Sigmoid colon (tissue), 7 donors: Measurements from ENCODE around the gene SRRM3. TPM values are rescaled to one million over a fixed set of nuclear protein-coding genes. Genes with fewer than 3 reads are reported as not detected.
"Not testable (repeated sequence)": the region's sequence is repeated elsewhere in the genome, so short reads cannot be mapped to it uniquely, and the experiment has no call there.

Experiments
- DNase-seq: peaks from one replicate; pipeline ENCODE4 v3.0.0-alpha.2; 2019
- H3K27ac ChIP-seq, 4 donors: fragments of 200-600 bp; sonication (generic); one replicate each; pipeline ENCODE4 v1.5.1; 2016 to 2019; ENCODE audit warnings: mild to moderate bottlenecking in 1 of 4
- H3K27me3 ChIP-seq, 3 donors: fragments of 200-600 bp; sonication (generic); one replicate each; pipeline ENCODE4 v1.5.1; 2019; ENCODE audit warnings: mild to moderate bottlenecking in 1 of 3
- H3K36me3 ChIP-seq, 4 donors: fragments of 200-600 bp; sonication (generic); one replicate each; pipeline ENCODE4 v1.5.1; 2016 to 2019
- H3K4me1 ChIP-seq, 4 donors: fragments of 200-600 bp; sonication (generic); one replicate each; pipeline ENCODE4 v1.5.1; 2017 to 2019
- H3K4me3 ChIP-seq, 4 donors: fragments of 200-600 bp; sonication (generic); one replicate each; pipeline ENCODE4 v1.5.1; 2017 to 2019; ENCODE audit warnings: mild to moderate bottlenecking in 2 of 4, moderate library complexity in 1 of 4
- H3K9me3 ChIP-seq, 4 donors: fragments of 200-600 bp in 3 of 4; sonication (generic) in 3 of 4; one replicate each; pipeline versions ENCODE4 v1.5.1 to v1.6.1; 2013 to 2019
- CTCF ChIP-seq, 4 experiments: fragments of 450-650 bp in 3 of 4; fragments of 200-600 bp in 1 of 4; IDR thresholded peaks; one replicate each; pipeline ENCODE4 v1.5.1; 2016 to 2019; ENCODE audit warnings: antibody characterized with exemption in 4 of 4, mild to moderate bottlenecking in 3 of 4, moderate library complexity in 2 of 4
- EP300 ChIP-seq, 4 donors: sonication (generic); formaldehyde crosslinking; IDR thresholded peaks; one replicate each; pipeline ENCODE4 v1.6.1; 2017; ENCODE audit warnings: antibody characterized with exemption in 4 of 4
- POLR2A ChIP-seq, 2 donors: fragments of 450-650 bp; IDR thresholded peaks; one replicate each; pipeline ENCODE4 v1.6.1; 2016; ENCODE audit warnings: antibody characterized with exemption in 2 of 2, mild to moderate bottlenecking in 2 of 2, moderate library complexity in 2 of 2
- POLR2AphosphoS5 ChIP-seq, 4 donors: sonication (generic); formaldehyde crosslinking; IDR thresholded peaks; one replicate each; pipeline ENCODE4 v1.6.1; 2017; ENCODE audit warnings: antibody characterized with exemption in 4 of 4
- WGBS, 2 donors: extraction: QIAGEN DNeasy Blood & Tissue Kit; methylation state at CpG; one replicate each; pipeline ENCODE4 v1.1.7; 2013; 5-methylcytosine and 5-hydroxymethylcytosine counted together
- intact Hi-C: fragments of 100-400 bp; cut with DNase I; formaldehyde crosslinking; loops from one replicate; pipeline ENCODE4 v1.15.1; 2023
- polyA plus RNA-seq, 3 donors: library from polyadenylated mRNA; stranded (reverse); fragments of 200-250 nt; gene quantifications; one replicate each; pipeline ENCODE4 v1.2.3, GENCODE V29; 2013
- total RNA-seq, 4 donors: library from RNA; depleted of rRNA; stranded (reverse); fragments of >200 nt; gene quantifications; one replicate each; pipeline ENCODE4 v1.1.0, GENCODE V29; 2016
- donor health status: healthy with polysubstance abuse.
- donor health status: Bipolar disorder and iron deficiency.
- donor health status: healthy.

SRRM3 gene
- total and polyA plus RNA-seq, 7 donors: 1.4 to 16.1 (median 2.2) TPM

- DNase-seq: no peak
- no peaks in the 10 kb centered on the region for H3K9me3 ChIP-seq
- no peaks in the 10 kb centered on the region for H3K36me3 ChIP-seq
- peaks cover 5 to 52% (median 20%) of the 10 kb centered on the region in 3 donors for H3K27me3 ChIP-seq
- intact Hi-C loops: no loop called here
- H3K27ac ChIP-seq: no peak overlapping the region
- H3K4me3 ChIP-seq: no peak overlapping the region
- 45 to 52% methylated on average over 12 of the region's 12 CpGs for WGBS, 2 donors
- TF ChIP-seq POLR2AphosphoS5 (IDR thresholded peaks at IDR 0.05) (no peak), POLR2A (IDR thresholded peaks at IDR 0.05) (no peak)
- H3K4me1 ChIP-seq: peaks cover 0 to 8% (median 6%) of the 10 kb centered on the region in 4 donors
These were observed 36.6 kb downstream of the SRRM3 start for GRCh38 chr7:76238326-76238725.

GRCh38 chr7:76241141-76241540, 39.4 kb downstream of the SRRM3 start:
- intact Hi-C loops: no loop called here
- H3K36me3 ChIP-seq: no peaks in the 10 kb centered on the region
- peaks cover 0 to 25% (median 0%) of the 10 kb centered on the region in 3 donors for H3K27me3 ChIP-seq
- 90 to 91% methylated on average over 5 of the region's 5 CpGs for WGBS, 2 donors
- TF ChIP-seq POLR2A (IDR thresholded peaks at IDR 0.05) (no peak), POLR2AphosphoS5 (IDR thresholded peaks at IDR 0.05) (no peak), EP300 (IDR thresholded peaks at IDR 0.05) (no peak), CTCF (IDR thresholded peaks at IDR 0.05) (no peak)
- H3K9me3 ChIP-seq: no peaks in the 10 kb centered on the region
- no peaks in the 10 kb centered on the region for H3K4me1 ChIP-seq
- no peak overlapping the region for H3K27ac ChIP-seq
- no peak for DNase-seq
- no peak overlapping the region for H3K4me3 ChIP-seq

GRCh38 chr7:76242517-76243063, 40.9 kb downstream of the SRRM3 start:
- H3K4me3 ChIP-seq, H3K36me3 ChIP-seq, H3K27ac ChIP-seq, intact Hi-C loops, H3K4me1 ChIP-seq, DNase-seq, H3K9me3 ChIP-seq: not testable (repeated sequence)
- H3K27me3 ChIP-seq: peaks cover 0 to 11% (median 0%) of the 10 kb centered on the region in 3 donors
- 92 to 93% methylated on average over 5 of the region's 5 CpGs for WGBS, 2 donors

GRCh38 chr7:76244781-76245391, 43.2 kb downstream of the SRRM3 start:
- no peak for DNase-seq
- Histone ChIP-seq H3K27ac (no peak overlapping the region), H3K4me1 (no peaks in the 10 kb centered on the region), H3K27me3 (no peaks in the 10 kb centered on the region), H3K4me3 (no peak overlapping the region), H3K36me3 (no peaks in the 10 kb centered on the region), H3K9me3 (no peaks in the 10 kb centered on the region)
- intact Hi-C loops: no loop called here
- TF ChIP-seq EP300 (IDR thresholded peaks at IDR 0.05) (no peak), POLR2A (IDR thresholded peaks at IDR 0.05) (no peak), POLR2AphosphoS5 (IDR thresholded peaks at IDR 0.05) (no peak), CTCF (IDR thresholded peaks at IDR 0.05) (no peak)
- WGBS, 2 donors: 17 to 44% methylated on average over 3 of the region's 3 CpGs

- Histone ChIP-seq H3K4me3 (no peak overlapping the region), H3K27ac (no peak overlapping the region), H3K36me3 (no peaks in the 10 kb centered on the region), H3K4me1 (no peaks in the 10 kb centered on the region), H3K27me3 (no peaks in the 10 kb centered on the region), H3K9me3 (no peaks in the 10 kb centered on the region)
- intact Hi-C loops: no loop called here
- TF ChIP-seq POLR2AphosphoS5 (IDR thresholded peaks at IDR 0.05) (no peak), POLR2A (IDR thresholded peaks at IDR 0.05) (no peak), EP300 (IDR thresholded peaks at IDR 0.05) (no peak), CTCF (IDR thresholded peaks at IDR 0.05) (no peak)
- no peak for DNase-seq
- WGBS, 2 donors: 52 to 69% methylated on average over 5 of the region's 5 CpGs
These were observed 45.2 kb downstream of the SRRM3 start for GRCh38 chr7:76246804-76247389.
